Keratinocyte (primary cell): ENCODE results near the gene MAP1LC3B2. TPM values are rescaled to one million over a fixed set of nuclear protein-coding genes. Genes with fewer than 3 reads are reported as not detected.
A peak's percentile ranks its signal among the peaks of the same experiment; 100 is the strongest.

Experiments used
- DNase-seq: peaks from one replicate; pipeline ENCODE4 v3.0.0-alpha.2; 2011; ENCODE audit warnings: low read depth, missing footprints, low spot score
- FAIRE-seq: peaks from 2 replicates; lab custom pipeline; 2011; peaks lifted over from hg19 to GRCh38; lab: Jason Lieb, UNC
- H2AFZ ChIP-seq: 2 replicates; pipeline ENCODE4 v1.6.0; 2012; ENCODE audit warnings: low read length, control low read depth, inconsistent platforms; ENCODE audit not compliant: control insufficient read depth
- H3K27ac ChIP-seq: 2 replicates; pipeline ENCODE4 v1.5.1; 2011; ENCODE audit warnings: low read length; ENCODE audit not compliant: control insufficient read depth, insufficient read depth
- H3K27me3 ChIP-seq: 3 replicates; pipeline ENCODE4 v1.6.0; 2011; ENCODE audit warnings: low read length; ENCODE audit not compliant: control insufficient read depth, insufficient read depth; ENCODE audit errors: extremely low read depth
- H3K36me3 ChIP-seq, 2 experiments: 2 replicates in 1 of 2; 3 replicates in 1 of 2; pipeline ENCODE4 v1.5.1; 2011; ENCODE audit warnings: low read length in 2 of 2, mild to moderate bottlenecking in 1 of 2; ENCODE audit not compliant: control insufficient read depth in 2 of 2, insufficient read depth in 2 of 2; ENCODE audit errors: extremely low read depth in 1 of 2
- H3K4me1 ChIP-seq: 3 replicates; pipeline ENCODE4 v1.5.1; 2011; ENCODE audit warnings: low read length; ENCODE audit not compliant: control insufficient read depth, insufficient read depth; ENCODE audit errors: extremely low read depth
- H3K4me2 ChIP-seq: 3 replicates; pipeline ENCODE4 v1.6.0; 2011; ENCODE audit warnings: low read depth, low read length; ENCODE audit not compliant: control insufficient read depth, insufficient read depth; ENCODE audit errors: extremely low read depth
- H3K4me3 ChIP-seq, 3 experiments: fragments of 200-600 bp in 1 of 3; sonication (generic) in 1 of 3; 2 replicates in 2 of 3; 3 replicates in 1 of 3; pipeline ENCODE4 v1.5.1; 2011 to 2016; ENCODE audit warnings: low read length in 3 of 3, mild to moderate bottlenecking in 3 of 3, control low read depth in 2 of 3, inconsistent platforms in 1 of 3, low read depth in 1 of 3, mixed read lengths in 1 of 3, mixed run types in 1 of 3, moderate library complexity in 1 of 3; ENCODE audit not compliant: control insufficient read depth in 2 of 3, insufficient read depth in 2 of 3; ENCODE audit errors: extremely low read depth in 1 of 3
- H3K79me2 ChIP-seq: 2 replicates; pipeline ENCODE4 v1.6.0; 2012; ENCODE audit warnings: low read length; ENCODE audit not compliant: control insufficient read depth, insufficient read depth
- H3K9ac ChIP-seq: 3 replicates; pipeline ENCODE4 v1.6.0; 2011; ENCODE audit warnings: low read length; ENCODE audit not compliant: control insufficient read depth, insufficient read depth; ENCODE audit errors: extremely low read depth
- H3K9me1 ChIP-seq: 3 replicates; pipeline ENCODE4 v1.6.0; 2011; ENCODE audit warnings: low read length; ENCODE audit not compliant: control insufficient read depth, insufficient read depth; ENCODE audit errors: extremely low read depth
- H3K9me3 ChIP-seq: 2 replicates; pipeline ENCODE4 v1.5.1; 2012; ENCODE audit warnings: low read depth, low read length; ENCODE audit not compliant: control insufficient read depth
- H4K20me1 ChIP-seq: 3 replicates; pipeline ENCODE4 v1.6.0; 2011; ENCODE audit warnings: low read length; ENCODE audit not compliant: control insufficient read depth, insufficient read depth; ENCODE audit errors: extremely low read depth
- EZH2 ChIP-seq: IDR thresholded peaks from one replicate; pipeline ENCODE4 v1.6.1; 2012; ENCODE audit warnings: inconsistent platforms, mild to moderate bottlenecking, low read length, moderate library complexity
- dilution Hi-C: fragments of 300-500 bp; cut with MboI; formaldehyde crosslinking; loops from one replicate; pipeline ENCODE4 v1.7.0; 2020; ENCODE audit warnings: low sequenced_read_pairs; ENCODE audit not compliant: extremely low pct_ligation_motif_present
- polyA plus RNA-seq, 5 experiments: library from polyadenylated mRNA; depleted of rRNA in 3 of 5; stranded (reverse) in 3 of 5; stranded (forward) in 1 of 5; unstranded in 1 of 5; fragments of >200 nt; gene quantifications; 1 replicate in 1 of 5; 2 replicates in 3 of 5; 3 replicates in 1 of 5; pipeline versions ENCODE4 v1.2.1 to v1.2.3, GENCODE V29; 2011 to 2012; ENCODE audit warnings: missing spikeins in 2 of 5, low read depth in 1 of 5, low replicate concordance in 1 of 5
- TF ChIP-seq, protein P1 (sequence below), 3 experiments: IDR thresholded peaks in 1 of 3; conservative IDR thresholded peaks in 1 of 3; optimal IDR thresholded peaks in 1 of 3; 2 replicates in 2 of 3; 3 replicates in 1 of 3; pipeline versions ENCODE3 to v1.5.1; 2011; ENCODE audit warnings: low read length in 3 of 3, mild to moderate bottlenecking in 3 of 3, moderate library complexity in 2 of 3, control low read depth in 1 of 3, inconsistent platforms in 1 of 3; ENCODE audit not compliant: insufficient read depth in 2 of 3; ENCODE audit errors: extremely low read depth in 1 of 3

Gene MAP1LC3B2
- polyA plus RNA-seq, 1 donor (not counting 4 experiments of a cell fraction or from before 2014, with no cell fraction given), result 6.0 TPM

DNA sequence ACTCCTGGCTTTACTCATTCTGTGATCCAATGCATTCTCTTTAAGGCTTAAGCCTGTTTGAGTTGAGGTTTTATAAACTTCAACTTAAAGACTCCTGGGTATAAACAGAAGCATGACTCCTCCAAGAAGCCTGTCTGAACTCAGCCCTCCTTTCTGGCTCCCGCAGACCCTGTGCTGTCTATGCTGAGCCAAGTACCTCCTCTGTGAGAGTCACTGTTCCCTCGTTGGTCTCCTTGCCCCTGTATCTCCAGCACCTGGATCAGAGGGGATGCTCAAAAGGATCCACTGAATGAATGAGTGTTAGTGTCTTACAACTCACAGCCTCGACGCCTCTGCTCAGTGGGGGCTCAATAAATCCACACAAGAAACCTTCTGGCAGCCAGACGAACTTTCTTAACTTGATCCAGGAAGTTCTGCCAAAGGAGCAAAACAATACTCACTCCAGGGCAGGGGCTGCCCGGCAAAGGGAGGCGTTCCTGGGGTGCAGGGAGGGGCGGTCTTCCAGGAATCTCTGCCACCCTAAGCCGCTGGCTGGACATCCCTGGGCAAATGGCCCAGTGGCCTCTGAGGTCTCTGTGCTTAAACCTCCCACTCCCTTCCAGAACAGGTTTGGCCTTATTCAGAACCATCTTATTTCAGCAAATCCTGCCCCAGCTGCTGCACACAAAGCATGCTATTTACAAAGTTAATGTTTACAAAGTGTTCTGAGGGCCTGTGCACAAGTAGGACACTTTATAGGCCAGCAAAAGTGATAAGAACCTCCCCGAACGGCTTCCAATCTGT is 32.9 kb downstream of the MAP1LC3B2 start:
- no peaks in the 10 kb centered on the region for H3K27me3 ChIP-seq
- H3K9me1 ChIP-seq, result no peaks in the 10 kb centered on the region
- dilution Hi-C loops, result no loop called here
- H3K27ac ChIP-seq, result no peak overlapping the region
- H2AFZ ChIP-seq, result peak overlapping the region; percentile 72
- H3K4me2 ChIP-seq, result peak overlapping the region; percentile 26
- FAIRE-seq (no peak), DNase-seq (no peak)
- H3K4me1 ChIP-seq, result peaks cover 11% of the 10 kb centered on the region
- H3K36me3 ChIP-seq, result no peaks in the 10 kb centered on the region
- TF ChIP-seq, protein P1, sequence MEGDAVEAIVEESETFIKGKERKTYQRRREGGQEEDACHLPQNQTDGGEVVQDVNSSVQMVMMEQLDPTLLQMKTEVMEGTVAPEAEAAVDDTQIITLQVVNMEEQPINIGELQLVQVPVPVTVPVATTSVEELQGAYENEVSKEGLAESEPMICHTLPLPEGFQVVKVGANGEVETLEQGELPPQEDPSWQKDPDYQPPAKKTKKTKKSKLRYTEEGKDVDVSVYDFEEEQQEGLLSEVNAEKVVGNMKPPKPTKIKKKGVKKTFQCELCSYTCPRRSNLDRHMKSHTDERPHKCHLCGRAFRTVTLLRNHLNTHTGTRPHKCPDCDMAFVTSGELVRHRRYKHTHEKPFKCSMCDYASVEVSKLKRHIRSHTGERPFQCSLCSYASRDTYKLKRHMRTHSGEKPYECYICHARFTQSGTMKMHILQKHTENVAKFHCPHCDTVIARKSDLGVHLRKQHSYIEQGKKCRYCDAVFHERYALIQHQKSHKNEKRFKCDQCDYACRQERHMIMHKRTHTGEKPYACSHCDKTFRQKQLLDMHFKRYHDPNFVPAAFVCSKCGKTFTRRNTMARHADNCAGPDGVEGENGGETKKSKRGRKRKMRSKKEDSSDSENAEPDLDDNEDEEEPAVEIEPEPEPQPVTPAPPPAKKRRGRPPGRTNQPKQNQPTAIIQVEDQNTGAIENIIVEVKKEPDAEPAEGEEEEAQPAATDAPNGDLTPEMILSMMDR (optimal IDR thresholded peaks at IDR 0.05 in 1 of 3, IDR thresholded peaks at IDR 0.05 in 1 of 3, conservative IDR thresholded peaks at IDR 0.05 in 1 of 3; ENCODE audit: extremely low read depth in 1 of 3, insufficient read depth in 2 of 3, low read length in 3 of 3), result no peak
- no peak for TF ChIP-seq EZH2
- peak overlapping the region; percentile 26 for H3K9ac ChIP-seq
- H3K79me2 ChIP-seq, result no peaks in the 10 kb centered on the region
- H3K9me3 ChIP-seq, result no peaks in the 10 kb centered on the region
- no peaks in the 10 kb centered on the region for H4K20me1 ChIP-seq
- no peak overlapping the region for H3K4me3 ChIP-seq

DNA sequence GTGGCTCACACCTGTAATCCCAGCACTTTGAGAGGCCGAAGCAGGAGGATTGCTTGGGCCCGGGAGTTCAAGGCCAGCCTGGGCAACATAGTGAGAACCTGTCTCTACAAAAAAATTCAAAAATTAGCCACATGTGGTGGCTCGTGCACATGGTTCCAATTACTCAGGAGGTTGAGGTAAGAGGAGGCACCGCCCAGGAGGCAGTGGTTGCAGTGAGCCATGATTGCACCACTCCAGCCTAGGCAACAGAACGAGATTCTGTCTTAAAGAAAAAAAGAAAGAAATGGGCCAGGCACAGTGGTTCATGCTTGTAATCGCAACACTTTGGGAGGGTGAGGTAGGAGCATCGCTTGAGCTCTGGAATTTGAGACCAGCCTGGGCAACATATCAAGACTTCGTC is 33.5 kb downstream of the MAP1LC3B2 start:
- no peaks in the 10 kb centered on the region for H3K27me3 ChIP-seq
- peak overlapping the region; percentile 72 for H2AFZ ChIP-seq
- H3K4me2 ChIP-seq, result peak overlapping the region; percentile 26
- FAIRE-seq, result no peak
- peak overlapping the region; percentile 26 for H3K9ac ChIP-seq
- no peak for DNase-seq
- H4K20me1 ChIP-seq, result no peaks in the 10 kb centered on the region
- H3K4me1 ChIP-seq, result peaks cover 11% of the 10 kb centered on the region
- H3K27ac ChIP-seq, result no peak overlapping the region
- no peak overlapping the region for H3K4me3 ChIP-seq
- H3K79me2 ChIP-seq, result no peaks in the 10 kb centered on the region
- no peaks in the 10 kb centered on the region for H3K36me3 ChIP-seq
- no peaks in the 10 kb centered on the region for H3K9me3 ChIP-seq
- H3K9me1 ChIP-seq, result no peaks in the 10 kb centered on the region
- dilution Hi-C loops, result no loop called here
- no peak for TF ChIP-seq EZH2
- TF ChIP-seq, protein P1 (optimal IDR thresholded peaks at IDR 0.05 in 1 of 3, IDR thresholded peaks at IDR 0.05 in 1 of 3, conservative IDR thresholded peaks at IDR 0.05 in 1 of 3; ENCODE audit: extremely low read depth in 1 of 3, insufficient read depth in 2 of 3, low read length in 3 of 3), result no peak
